Measurements from ENCODE around the gene HDHD5.

The HDHD5 gene

GRCh38 chr22:17113600-17113999 is 45.5 kb downstream of the HDHD5 start:
- ATAC-seq (ENCODE audit: insufficient read depth, low read depth) (no peak), DNase-seq (no peak)
- no peak for TF ChIP-seq CTCF (IDR thresholded peaks at IDR 0.05; ENCODE audit: borderline replicate concordance, extremely low read depth, low read length, poor library complexity, severe bottlenecking)
- no peak for TF ChIP-seq EZH2 (IDR thresholded peaks at IDR 0.05; ENCODE audit: borderline replicate concordance, low read depth, low read length, severe bottlenecking)
- Histone ChIP-seq H4K20me1 (ENCODE audit: insufficient read depth, low read length) (no peaks in the 10 kb centered on the region), H3K9me3 (ENCODE audit: insufficient read depth, low read length, severe bottlenecking) (no peaks in the 10 kb centered on the region), H3K4me1 (ENCODE audit: insufficient read depth, low read length) (peaks cover 46% of the 10 kb centered on the region), H2AFZ (ENCODE audit: low read depth, low read length) (no peak overlapping the region), H3K36me3 (ENCODE audit: insufficient read depth, low read length) (peaks cover 14% of the 10 kb centered on the region), H3K27me3 (ENCODE audit: insufficient read depth, low read length, poor library complexity) (no peaks in the 10 kb centered on the region), H3K9ac (ENCODE audit: low read depth, low read length) (no peak overlapping the region), H3K79me2 (ENCODE audit: insufficient read depth, low read length) (no peaks in the 10 kb centered on the region), H3K27ac (ENCODE audit: low read length) (no peak overlapping the region), H3K4me3 (ENCODE audit: low read depth in 1 of 2, low read length in 2 of 2) (no peak overlapping the region), H3K4me2 (ENCODE audit: insufficient read depth, low read length) (no peak overlapping the region)

- ATAC-seq (ENCODE audit: insufficient read depth, low read depth), result no peak
- Histone ChIP-seq H3K27ac (ENCODE audit: low read length) (no peak overlapping the region), H3K9ac (ENCODE audit: low read depth, low read length) (no peak overlapping the region), H3K79me2 (ENCODE audit: insufficient read depth, low read length) (no peaks in the 10 kb centered on the region), H3K4me1 (ENCODE audit: insufficient read depth, low read length) (peaks cover 36% of the 10 kb centered on the region), H2AFZ (ENCODE audit: low read depth, low read length) (no peak overlapping the region), H3K9me3 (ENCODE audit: insufficient read depth, low read length, severe bottlenecking) (no peaks in the 10 kb centered on the region), H4K20me1 (ENCODE audit: insufficient read depth, low read length) (no peaks in the 10 kb centered on the region), H3K4me3 (ENCODE audit: low read depth in 1 of 2, low read length in 2 of 2) (no peak overlapping the region), H3K36me3 (ENCODE audit: insufficient read depth, low read length) (peaks cover 24% of the 10 kb centered on the region), H3K4me2 (ENCODE audit: insufficient read depth, low read length) (no peak overlapping the region), H3K27me3 (ENCODE audit: insufficient read depth, low read length, poor library complexity) (no peaks in the 10 kb centered on the region)
- TF ChIP-seq CTCF (IDR thresholded peaks at IDR 0.05; ENCODE audit: borderline replicate concordance, extremely low read depth, low read length, poor library complexity, severe bottlenecking) (no peak), EZH2 (IDR thresholded peaks at IDR 0.05; ENCODE audit: borderline replicate concordance, low read depth, low read length, severe bottlenecking) (no peak)
- DNase-seq, result no peak
Observed at GRCh38 chr22:17112491-17113042, 46.5 kb downstream of the HDHD5 start.

DNA sequence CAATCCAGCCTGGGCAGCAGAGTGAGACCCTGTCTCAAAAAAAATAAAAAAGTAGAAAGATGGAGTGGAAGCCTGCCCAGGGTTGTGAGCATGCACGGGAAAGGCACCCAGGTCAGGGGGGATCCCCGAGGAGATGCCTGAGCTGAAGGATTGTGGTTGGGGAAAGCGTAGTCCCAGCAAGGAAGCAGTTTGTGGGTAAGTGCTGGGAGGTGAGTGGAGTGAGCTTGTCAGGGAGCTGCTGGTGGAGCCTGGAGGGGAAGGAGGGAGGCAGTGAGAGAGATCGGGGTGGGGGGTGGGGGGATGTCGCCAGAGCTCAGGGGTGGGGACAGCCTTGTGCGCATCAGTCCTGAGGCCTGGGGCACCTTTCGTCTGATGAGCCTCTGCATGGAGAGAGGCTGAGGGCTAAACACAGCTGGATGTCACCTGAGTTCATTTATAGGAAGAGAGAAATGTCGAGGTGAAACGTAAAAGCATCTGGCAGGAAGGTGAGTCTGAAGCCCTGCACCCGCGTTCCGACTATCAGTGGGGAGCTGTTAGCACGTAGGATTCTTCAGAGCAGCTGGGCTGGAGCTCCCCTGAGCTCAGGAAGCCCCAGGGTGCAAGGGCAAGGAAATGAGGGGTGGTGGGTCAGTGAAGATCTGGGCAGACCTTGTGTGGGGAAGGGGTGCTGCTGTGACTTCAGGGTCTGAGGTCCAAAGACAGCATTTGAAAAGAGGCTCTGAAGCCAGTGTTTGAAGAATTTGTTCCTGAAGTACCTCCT is 48.1 kb downstream of the HDHD5 start:
- no peaks in the 10 kb centered on the region for H3K9me3 ChIP-seq (ENCODE audit: insufficient read depth, low read length, severe bottlenecking)
- H3K9ac ChIP-seq (ENCODE audit: low read depth, low read length), result no peak overlapping the region
- H3K4me3 ChIP-seq (ENCODE audit: low read depth in 1 of 2, low read length in 2 of 2), result no peak overlapping the region
- no peaks in the 10 kb centered on the region for H4K20me1 ChIP-seq (ENCODE audit: insufficient read depth, low read length)
- no peak overlapping the region for H3K27ac ChIP-seq (ENCODE audit: low read length)
- peaks cover 20% of the 10 kb centered on the region for H3K4me1 ChIP-seq (ENCODE audit: insufficient read depth, low read length)
- H2AFZ ChIP-seq (ENCODE audit: low read depth, low read length), result no peak overlapping the region
- no peak overlapping the region for H3K4me2 ChIP-seq (ENCODE audit: insufficient read depth, low read length)
- H3K79me2 ChIP-seq (ENCODE audit: insufficient read depth, low read length), result no peaks in the 10 kb centered on the region
- TF ChIP-seq CTCF (IDR thresholded peaks at IDR 0.05; ENCODE audit: borderline replicate concordance, extremely low read depth, low read length, poor library complexity, severe bottlenecking), result no peak
- TF ChIP-seq EZH2 (IDR thresholded peaks at IDR 0.05; ENCODE audit: borderline replicate concordance, low read depth, low read length, severe bottlenecking), result no peak
- ATAC-seq (ENCODE audit: insufficient read depth, low read depth) (no peak), DNase-seq (no peak)
- peaks cover 34% of the 10 kb centered on the region for H3K36me3 ChIP-seq (ENCODE audit: insufficient read depth, low read length)
- no peaks in the 10 kb centered on the region for H3K27me3 ChIP-seq (ENCODE audit: insufficient read depth, low read length, poor library complexity)

Data from DND-41 (cell line).